Endometrium (tissue), 2 donors: ENCODE measurements around the gene ZNF546.

Source experiments
- FAIRE-seq: peaks from 2 replicates; lab custom pipeline; 2012; peaks lifted over from hg19 to GRCh38; lab: Jason Lieb, UNC
- donor health status: control.
- donor health status: control.

ZNF546 gene

GRCh38 chr19:40055832-40056504, 59.1 kb downstream of the ZNF546 start, which contains the start of gene ZNF780B:
Gene ZNF780B, minus strand, starts transcription at chr19:40056231. Its CDS starts 5,899 bp downstream, at chr19:40050332.
- no peak for FAIRE-seq

- FAIRE-seq: no peak
These were observed 59.6 kb downstream of the ZNF546 start for GRCh38 chr19:40056505-40056904.

GRCh38 chr19:40057166-40057565, 60.3 kb downstream of the ZNF546 start:
- no peak for FAIRE-seq

- FAIRE-seq: no peak
These were observed 62.8 kb downstream of the ZNF546 start for GRCh38 chr19:40059624-40060023.

- no peak for FAIRE-seq
These were observed 73.2 kb downstream of the ZNF546 start for GRCh38 chr19:40070058-40070457.
